Common myeloid progenitor, CD34-positive (primary cell): Measurements from ENCODE around the gene HCLS1. TPM values are rescaled to one million over a fixed set of nuclear protein-coding genes. Genes with fewer than 3 reads are reported as not detected.
A peak's percentile ranks its signal among the peaks of the same experiment; 100 is the strongest.

Experiments used
- CTCF ChIA-PET: fragments of 350-600 bp; sonication (Branson Sonifier 250); formaldehyde crosslinking; loops from one replicate; lab custom pipeline; 2021; ENCODE audit warnings: antibody characterized with exemption; lab: Charles Lee
- POLR2A ChIA-PET: fragments of 350-600 bp; sonication (Branson Sonifier 250); formaldehyde crosslinking; loops from one replicate; lab custom pipeline; 2021; ENCODE audit warnings: antibody characterized with exemption; lab: Charles Lee
- DNase-seq, 3 donors: peaks; one replicate each; pipeline versions ENCODE4 v3.0.0 to v3.0.0-alpha.2; 2013
- H3K27ac ChIP-seq, 2 experiments: 1 replicate in 1 of 2; 2 replicates in 1 of 2; pipeline ENCODE4 v1.7.0; 2013; ENCODE audit warnings: inconsistent platforms in 2 of 2, low read length in 2 of 2, mild to moderate bottlenecking in 2 of 2, low read depth in 1 of 2, moderate library complexity in 1 of 2; ENCODE audit not compliant: severe bottlenecking in 2 of 2, insufficient read depth in 1 of 2, poor library complexity in 1 of 2
- H3K27me3 ChIP-seq, 5 experiments: replicated peaks in 2 of 5; 1 replicate in 3 of 5; 2 replicates in 2 of 5; pipeline versions ENCODE4 v1.6.1 to v1.7.0; 2013; ENCODE audit warnings: low read length in 4 of 5, mild to moderate bottlenecking in 2 of 5, moderate library complexity in 2 of 5, inconsistent platforms in 1 of 5; ENCODE audit not compliant: insufficient read depth in 5 of 5, control insufficient read depth in 4 of 5
- H3K36me3 ChIP-seq, 4 experiments: 1 replicate in 2 of 4; 2 replicates in 2 of 4; pipeline versions ENCODE4 v1.6.1 to v1.7.0; 2013; ENCODE audit warnings: low read length in 3 of 4, control low read depth in 1 of 4, mild to moderate bottlenecking in 1 of 4; ENCODE audit not compliant: control insufficient read depth in 4 of 4, insufficient read depth in 4 of 4
- H3K4me1 ChIP-seq, 4 experiments: 1 replicate in 3 of 4; 2 replicates in 1 of 4; pipeline versions ENCODE4 v1.6.1 to v1.7.1; 2013; ENCODE audit warnings: low read length in 3 of 4, mild to moderate bottlenecking in 3 of 4, control low read depth in 1 of 4, inconsistent platforms in 1 of 4, moderate library complexity in 1 of 4; ENCODE audit not compliant: control insufficient read depth in 4 of 4, insufficient read depth in 4 of 4; ENCODE audit errors: control extremely low read depth in 1 of 4
- H3K4me3 ChIP-seq, 7 experiments: 1 replicate in 4 of 7; 2 replicates in 3 of 7; pipeline versions ENCODE4 v1.5.1 to v1.7.0; 2013; ENCODE audit warnings: mild to moderate bottlenecking in 7 of 7, low read length in 6 of 7, moderate library complexity in 6 of 7, inconsistent platforms in 2 of 7, low read depth in 2 of 7, control low read depth in 1 of 7; ENCODE audit not compliant: insufficient read depth in 4 of 7, control insufficient read depth in 1 of 7; ENCODE audit errors: extremely low read depth in 1 of 7
- H3K9me3 ChIP-seq, 5 experiments: 1 replicate in 4 of 5; 2 replicates in 1 of 5; pipeline versions ENCODE4 v1.6.1 to v1.7.1; 2013; ENCODE audit warnings: low read length in 4 of 5, mild to moderate bottlenecking in 2 of 5, inconsistent platforms in 1 of 5, low read depth in 1 of 5, moderate library complexity in 1 of 5; ENCODE audit not compliant: control insufficient read depth in 4 of 5, insufficient read depth in 2 of 5; ENCODE audit errors: control extremely low read depth in 1 of 5
- WGBS: methylation state at CpG from one replicate; pipeline ENCODE4 v1.1.5; 2013; ENCODE audit not compliant: insufficient coverage; 5-methylcytosine and 5-hydroxymethylcytosine counted together
- polyA plus RNA-seq: library from polyadenylated mRNA; unstranded; fragments of 120-200 nt; gene quantifications from one replicate; pipeline ENCODE4 v1.2.1, GENCODE V29; 2013

The HCLS1 gene
- 135 TPM for polyA plus RNA-seq

GRCh38 chr3:121660356-121661171 lies at the start of gene HCLS1:
Gene HCLS1 (minus strand): TSS chr3:121660903. CDS start chr3:121658347, 2,556 bp downstream.
- ChIA-PET POLR2A (interaction anchor here (0.5 to 0.6 kb wide), 2 partner anchors 26 to 1090 kb away, joined by 3 read pairs; no protein-coding TSS in a partner anchor), CTCF (interaction anchor here (1.2 kb wide), 1 partner anchor 20 kb away, joined by 3 read pairs; no protein-coding TSS in a partner anchor)
- H3K4me3 ChIP-seq, result peak within 1 kb of the TSS; percentile 12 to 84 (median 69)

GRCh38 chr3:121710347-121710746 lies 49.6 kb upstream of the HCLS1 start:
- no peaks in the 10 kb centered on the region for H3K4me1 ChIP-seq
- H3K4me3 ChIP-seq, result no peak overlapping the region
- H3K9me3 ChIP-seq, result peaks cover 0 to 2% (median 0%) of the 10 kb centered on the region in 5 experiments
- ChIA-PET POLR2A (no interaction called here), CTCF (no interaction called here)
- no peak for DNase-seq
- no peaks in the 10 kb centered on the region for H3K27me3 ChIP-seq
- peaks cover 6 to 67% (median 24%) of the 10 kb centered on the region in 4 experiments for H3K36me3 ChIP-seq
- no peak overlapping the region for H3K27ac ChIP-seq
- WGBS, result no CpG with 5 or more reads among the region's 1 CpG

More at GRCh38 chr3:121660356-121661171, at the start of gene HCLS1:
- Histone ChIP-seq H3K27me3 (no peaks in the 10 kb centered on the region), H3K36me3 (peaks cover 13 to 63% (median 47%) of the 10 kb centered on the region in 4 experiments), H3K4me1 (peaks cover 16 to 29% (median 23%) of the 10 kb centered on the region in 4 experiments), H3K27ac (peak within 1 kb of the TSS; percentile 83 to 90), H3K9me3 (no peaks in the 10 kb centered on the region)
- 0% methylated on average over 8 of the region's 9 CpGs for WGBS
- peak; percentile 90 to 96 (median 92) for DNase-seq

- no peaks in the 10 kb centered on the region for H3K27me3 ChIP-seq
- no peak overlapping the region for H3K4me3 ChIP-seq
- H3K4me1 ChIP-seq, result no peaks in the 10 kb centered on the region
- no peak for DNase-seq
- ChIA-PET POLR2A (no interaction called here), CTCF (no interaction called here)
- 100% methylated on average over 1 of the region's 2 CpGs for WGBS
- H3K27ac ChIP-seq, result no peak overlapping the region
- peaks cover 0 to 11% (median 0%) of the 10 kb centered on the region in 5 experiments for H3K9me3 ChIP-seq
- H3K36me3 ChIP-seq, result peaks cover 3 to 67% (median 17%) of the 10 kb centered on the region in 4 experiments
Measured at GRCh38 chr3:121707531-121708273, 47.0 kb upstream of the HCLS1 start.

- POLR2A ChIA-PET, result no interaction called here
- CTCF ChIA-PET, result no interaction called here
- 100% methylated on average over 3 of the region's 5 CpGs for WGBS
Measured at GRCh38 chr3:121705541-121705940, 44.8 kb upstream of the HCLS1 start.

GRCh38 chr3:121703973-121704372 lies 43.3 kb upstream of the HCLS1 start:
- H3K9me3 ChIP-seq, result peaks cover 0 to 11% (median 0%) of the 10 kb centered on the region in 5 experiments
- peak in 1 of 3 donors; percentile 13 for DNase-seq
- no CpG with 5 or more reads among the region's 5 CpGs for WGBS
- POLR2A ChIA-PET, result no interaction called here
- no peak overlapping the region for H3K4me3 ChIP-seq
- CTCF ChIA-PET, result no interaction called here
- H3K27me3 ChIP-seq, result no peaks in the 10 kb centered on the region
- H3K4me1 ChIP-seq, result no peaks in the 10 kb centered on the region
- H3K36me3 ChIP-seq, result peaks cover 8 to 78% (median 26%) of the 10 kb centered on the region in 4 experiments
- H3K27ac ChIP-seq, result no peak overlapping the region

More at GRCh38 chr3:121705541-121705940, 44.8 kb upstream of the HCLS1 start:
- DNase-seq, result no peak
- H3K4me1 ChIP-seq, result no peaks in the 10 kb centered on the region
- peaks cover 0 to 11% (median 0%) of the 10 kb centered on the region in 5 experiments for H3K9me3 ChIP-seq
- H3K27me3 ChIP-seq, result no peaks in the 10 kb centered on the region
- H3K27ac ChIP-seq, result no peak overlapping the region
- H3K36me3 ChIP-seq, result peaks cover 8 to 76% (median 24%) of the 10 kb centered on the region in 4 experiments
- no peak overlapping the region for H3K4me3 ChIP-seq

- H3K27me3 ChIP-seq, result no peaks in the 10 kb centered on the region
- no peak overlapping the region for H3K27ac ChIP-seq
- CTCF ChIA-PET, result no interaction called here
- POLR2A ChIA-PET, result no interaction called here
- H3K4me1 ChIP-seq, result no peaks in the 10 kb centered on the region
- DNase-seq, result no peak
- H3K9me3 ChIP-seq, result peaks cover 0 to 4% (median 0%) of the 10 kb centered on the region in 5 experiments
- peaks cover 15 to 69% (median 40%) of the 10 kb centered on the region in 4 experiments for H3K36me3 ChIP-seq
- no peak overlapping the region for H3K4me3 ChIP-seq
Measured at GRCh38 chr3:121698901-121699300, 38.2 kb upstream of the HCLS1 start.
